ENCODE measurements around the gene EPB41L4B. TPM values are rescaled to one million over a fixed set of nuclear protein-coding genes. Genes with fewer than 3 reads are reported as not detected.

Gene EPB41L4B
- total RNA-seq, 1 experiment from 2014 or later: 4.6 TPM

- Mint-ChIP-seq H3K36me3 (ENCODE audit: insufficient read depth, unreplicated experiment) (peaks cover 4% of the 10 kb centered on the region), H3K27me3 (ENCODE audit: unreplicated experiment) (no peaks in the 10 kb centered on the region), H3K4me3 (ENCODE audit: low read depth, unreplicated experiment) (no peak overlapping the region), H3K4me1 (ENCODE audit: low read depth, unreplicated experiment) (peaks cover 9% of the 10 kb centered on the region), H3K9me3 (ENCODE audit: low read depth, unreplicated experiment) (no peaks in the 10 kb centered on the region), H3K27ac (ENCODE audit: unreplicated experiment) (no peak overlapping the region)
- DNase-seq: no peak
- no TSS peak for BruUV-seq (replicated peaks)
- CTCF ChIA-PET: no interaction called here
- no peak for TF ChIP-seq CTCF (IDR thresholded peaks at IDR 0.05; ENCODE audit: unreplicated experiment)
- intact Hi-C loops (cut with micrococcal nuclease; ENCODE audit: unreplicated experiment): loop anchor here (10.0 kb wide), 1 partner anchor 102 kb away; no protein-coding TSS in a partner anchor
Observed at GRCh38 chr9:109242741-109243140, 78.1 kb downstream of the EPB41L4B start.

GRCh38 chr9:109242014-109242413 lies 78.8 kb downstream of the EPB41L4B start:
- no peak for DNase-seq
- Mint-ChIP-seq H3K36me3 (ENCODE audit: insufficient read depth, unreplicated experiment) (peaks cover 4% of the 10 kb centered on the region), H3K4me3 (ENCODE audit: low read depth, unreplicated experiment) (no peak overlapping the region), H3K4me1 (ENCODE audit: low read depth, unreplicated experiment) (peaks cover 9% of the 10 kb centered on the region), H3K27ac (ENCODE audit: unreplicated experiment) (no peak overlapping the region), H3K27me3 (ENCODE audit: unreplicated experiment) (no peaks in the 10 kb centered on the region), H3K9me3 (ENCODE audit: low read depth, unreplicated experiment) (no peaks in the 10 kb centered on the region)
- no TSS peak for BruUV-seq (replicated peaks)
- CTCF ChIA-PET: no interaction called here
- intact Hi-C loops (cut with micrococcal nuclease; ENCODE audit: unreplicated experiment): loop anchor here (10.0 kb wide), 1 partner anchor 103 kb away; no protein-coding TSS in a partner anchor
- TF ChIP-seq CTCF (IDR thresholded peaks at IDR 0.05; ENCODE audit: unreplicated experiment): no peak

GRCh38 chr9:109241207-109241606 lies 79.7 kb downstream of the EPB41L4B start:
- no peak for DNase-seq
- BruUV-seq (replicated peaks): no TSS peak
- no peaks in the 10 kb centered on the region for H3K27me3 Mint-ChIP-seq (ENCODE audit: unreplicated experiment)
- intact Hi-C loops (cut with micrococcal nuclease; ENCODE audit: unreplicated experiment): loop anchor here (10.0 kb wide), 1 partner anchor 104 kb away; no protein-coding TSS in a partner anchor
- no peaks in the 10 kb centered on the region for H3K9me3 Mint-ChIP-seq (ENCODE audit: low read depth, unreplicated experiment)
- H3K36me3 Mint-ChIP-seq (ENCODE audit: insufficient read depth, unreplicated experiment): peaks cover 4% of the 10 kb centered on the region
- CTCF ChIA-PET: no interaction called here
- TF ChIP-seq CTCF (IDR thresholded peaks at IDR 0.05; ENCODE audit: unreplicated experiment): no peak
- H3K4me1 Mint-ChIP-seq (ENCODE audit: low read depth, unreplicated experiment): peaks cover 9% of the 10 kb centered on the region
- H3K27ac Mint-ChIP-seq (ENCODE audit: unreplicated experiment): no peak overlapping the region
- no peak overlapping the region for H3K4me3 Mint-ChIP-seq (ENCODE audit: low read depth, unreplicated experiment)

- no peak for TF ChIP-seq CTCF (IDR thresholded peaks at IDR 0.05; ENCODE audit: unreplicated experiment)
- BruUV-seq (replicated peaks): no TSS peak
- intact Hi-C loops (cut with micrococcal nuclease; ENCODE audit: unreplicated experiment): no loop called here
- Mint-ChIP-seq H3K4me3 (ENCODE audit: low read depth, unreplicated experiment) (no peak overlapping the region), H3K9me3 (ENCODE audit: low read depth, unreplicated experiment) (no peaks in the 10 kb centered on the region), H3K36me3 (ENCODE audit: insufficient read depth, unreplicated experiment) (peaks cover 4% of the 10 kb centered on the region), H3K4me1 (ENCODE audit: low read depth, unreplicated experiment) (peaks cover 9% of the 10 kb centered on the region), H3K27me3 (ENCODE audit: unreplicated experiment) (no peaks in the 10 kb centered on the region), H3K27ac (ENCODE audit: unreplicated experiment) (no peak overlapping the region)
- CTCF ChIA-PET: no interaction called here
- DNase-seq: no peak
Observed at GRCh38 chr9:109239240-109239639, 81.6 kb downstream of the EPB41L4B start.
